K562 (cell line): ENCODE results near the gene IRF2BP2.

Experiments
- EP300 ChIP-seq: IDR thresholded peaks from 2 replicates; pipeline ENCODE4 v1.6.1; 2012; ENCODE audit warnings: low read length, improper control_type of control experiment
- HDAC1 ChIP-seq, 2 experiments: fragments of 450-650 bp; IDR thresholded peaks; 2 replicates each; pipeline ENCODE4 v1.6.1; 2016 to 2017; ENCODE audit warnings: inconsistent platforms in 1 of 2, mild to moderate bottlenecking in 1 of 2, moderate library complexity in 1 of 2
- POLR2A ChIP-seq: fragments of 450-650 bp; conservative IDR thresholded peaks from 2 replicates; pipeline ENCODE4 v1.6.1; 2016
- SRF ChIP-seq, 2 experiments: fragments of 250-450, 450-650 bp in 1 of 2; sonication (Bioruptor Pico) in 1 of 2; sonication (generic) in 1 of 2; formaldehyde crosslinking; IDR thresholded peaks; 2 replicates each; pipeline versions ENCODE4 v1.5.0 to v1.5.1; 2020 to 2022; ENCODE audit warnings: mild to moderate bottlenecking in 1 of 2, missing genetic modification reagents in 1 of 2

DNA sequence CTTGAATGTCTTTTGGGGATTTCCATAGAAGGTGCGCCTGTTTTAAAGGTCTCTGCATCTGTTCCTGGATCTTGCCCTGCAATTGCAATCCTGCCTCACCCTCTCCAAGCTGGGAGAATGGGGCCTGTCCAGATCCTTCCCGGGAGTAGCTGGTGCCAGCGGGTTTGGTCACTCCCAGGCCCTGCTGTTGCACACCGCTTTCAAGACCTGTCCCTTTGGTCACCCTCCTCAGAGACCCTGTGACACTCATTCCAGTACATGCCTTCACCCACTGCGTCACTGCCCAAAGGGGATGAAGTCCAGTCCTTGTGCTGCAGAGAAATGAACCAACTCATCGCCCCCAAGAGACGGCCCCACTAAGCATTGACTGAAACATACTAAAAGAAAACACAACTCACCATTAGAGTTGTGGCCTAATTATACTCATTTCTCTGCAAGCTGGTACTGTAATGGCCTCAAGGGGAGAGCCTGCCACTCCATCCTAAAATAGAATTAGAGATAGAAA lies 1.9 kb upstream of the IRF2BP2 start:
- no peak for TF ChIP-seq EP300
- no peak for TF ChIP-seq POLR2A
- TF ChIP-seq SRF (CRISPR knock-in tag; IDR thresholded peaks at IDR 0.05) = no peak
- no peak for TF ChIP-seq HDAC1 (IDR thresholded peaks at IDR 0.05)
